NOMO-1 treated with dmso at 0.1 percent for 144 hours (cell line): ENCODE data around the gene PCGF6.
"Not testable (repeated sequence)": the region's sequence is repeated elsewhere in the genome, so short reads cannot be mapped to it uniquely, and the experiment has no call there.

Source experiments
- DNase-seq: peaks from one replicate; lab custom pipeline; 2025; ENCODE audit not compliant: unreplicated experiment; lab: John Stamatoyannopoulos, UW

Gene PCGF6, protein sequence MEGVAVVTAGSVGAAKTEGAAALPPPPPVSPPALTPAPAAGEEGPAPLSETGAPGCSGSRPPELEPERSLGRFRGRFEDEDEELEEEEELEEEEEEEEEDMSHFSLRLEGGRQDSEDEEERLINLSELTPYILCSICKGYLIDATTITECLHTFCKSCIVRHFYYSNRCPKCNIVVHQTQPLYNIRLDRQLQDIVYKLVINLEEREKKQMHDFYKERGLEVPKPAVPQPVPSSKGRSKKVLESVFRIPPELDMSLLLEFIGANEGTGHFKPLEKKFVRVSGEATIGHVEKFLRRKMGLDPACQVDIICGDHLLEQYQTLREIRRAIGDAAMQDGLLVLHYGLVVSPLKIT

DNA sequence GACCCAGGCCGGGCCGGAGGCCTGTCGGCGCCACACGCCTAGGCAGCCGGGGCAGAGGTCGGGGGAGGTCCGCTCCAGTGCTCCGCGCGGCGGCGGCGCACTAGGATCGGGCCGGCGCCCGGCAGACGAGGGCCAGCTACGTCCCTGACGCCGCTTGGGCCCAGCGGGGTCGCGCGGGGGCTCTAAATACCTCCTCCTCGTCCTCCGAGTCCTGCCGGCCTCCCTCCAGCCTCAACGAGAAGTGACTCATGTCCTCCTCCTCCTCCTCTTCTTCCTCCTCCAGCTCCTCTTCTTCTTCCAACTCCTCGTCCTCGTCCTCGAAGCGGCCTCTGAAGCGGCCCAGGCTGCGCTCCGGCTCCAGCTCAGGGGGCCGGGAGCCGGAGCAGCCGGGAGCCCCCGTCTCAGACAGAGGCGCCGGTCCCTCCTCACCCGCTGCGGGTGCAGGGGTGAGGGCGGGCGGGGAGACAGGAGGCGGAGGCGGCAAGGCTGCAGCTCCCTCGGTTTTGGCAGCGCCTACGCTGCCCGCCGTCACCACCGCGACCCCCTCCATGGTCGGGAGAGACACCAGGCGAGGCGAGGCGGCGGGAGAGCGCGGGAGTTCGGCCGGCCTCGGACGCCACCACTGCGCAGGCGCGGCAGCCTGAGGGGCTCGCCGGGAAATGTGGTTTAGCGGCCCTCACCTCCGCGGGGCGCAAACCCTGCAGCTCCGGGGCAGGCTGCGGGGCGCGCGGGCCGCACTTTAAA is at the start of gene PCGF6:
TSS of gene PCGF6 (minus strand) at position 624 of the 744 bp plus-strand sequence. CDS start at position 550, 74 bp downstream.
- peak; percentile 45 for DNase-seq

DNA sequence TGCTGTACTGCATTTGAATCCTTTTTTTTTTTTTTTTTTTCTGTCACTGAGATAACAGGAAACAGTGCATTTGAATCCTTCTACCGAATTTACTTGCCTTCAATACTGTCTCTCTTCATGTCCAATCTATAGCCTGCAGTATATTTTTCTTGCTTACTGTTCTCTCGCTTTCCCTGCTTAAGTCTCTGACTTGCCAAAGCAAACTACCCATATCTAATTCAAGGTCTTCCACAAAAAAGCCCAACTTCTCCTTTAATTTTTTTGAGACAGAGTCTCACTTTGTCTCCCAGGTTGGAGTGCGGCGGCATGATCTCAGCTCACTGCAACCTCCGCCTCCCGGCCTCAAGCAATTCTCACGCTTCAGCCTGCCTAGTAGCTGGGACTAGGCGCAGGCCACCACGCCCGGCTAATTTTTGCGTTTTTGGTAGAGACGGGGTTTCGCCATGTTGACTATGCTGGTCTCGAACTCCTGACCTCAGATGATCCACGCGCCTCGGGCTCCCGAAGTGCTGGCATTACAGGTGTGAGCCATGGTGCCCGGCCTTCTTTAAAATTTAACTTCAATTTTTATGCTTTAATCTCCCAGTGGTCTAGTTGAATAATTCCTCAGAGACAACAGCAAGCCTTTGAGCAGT is 46.4 kb upstream of the PCGF6 start:
- DNase-seq = no peak

DNA sequence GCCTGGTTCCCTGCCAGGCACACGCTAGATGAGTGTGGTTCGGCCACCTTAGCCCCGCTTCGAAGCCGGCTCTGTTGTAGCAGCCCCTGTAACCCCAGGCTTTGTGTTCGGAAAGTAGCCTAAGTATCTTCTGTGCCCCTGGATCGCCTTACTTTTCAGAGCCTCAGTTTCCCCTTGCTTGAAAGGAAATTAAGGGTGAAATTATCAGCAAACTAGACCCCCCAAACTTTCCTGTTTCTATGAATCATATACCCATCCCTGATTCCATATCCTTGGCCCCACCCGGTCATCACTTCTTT is 45.8 kb upstream of the PCGF6 start:
- DNase-seq = no peak

DNA sequence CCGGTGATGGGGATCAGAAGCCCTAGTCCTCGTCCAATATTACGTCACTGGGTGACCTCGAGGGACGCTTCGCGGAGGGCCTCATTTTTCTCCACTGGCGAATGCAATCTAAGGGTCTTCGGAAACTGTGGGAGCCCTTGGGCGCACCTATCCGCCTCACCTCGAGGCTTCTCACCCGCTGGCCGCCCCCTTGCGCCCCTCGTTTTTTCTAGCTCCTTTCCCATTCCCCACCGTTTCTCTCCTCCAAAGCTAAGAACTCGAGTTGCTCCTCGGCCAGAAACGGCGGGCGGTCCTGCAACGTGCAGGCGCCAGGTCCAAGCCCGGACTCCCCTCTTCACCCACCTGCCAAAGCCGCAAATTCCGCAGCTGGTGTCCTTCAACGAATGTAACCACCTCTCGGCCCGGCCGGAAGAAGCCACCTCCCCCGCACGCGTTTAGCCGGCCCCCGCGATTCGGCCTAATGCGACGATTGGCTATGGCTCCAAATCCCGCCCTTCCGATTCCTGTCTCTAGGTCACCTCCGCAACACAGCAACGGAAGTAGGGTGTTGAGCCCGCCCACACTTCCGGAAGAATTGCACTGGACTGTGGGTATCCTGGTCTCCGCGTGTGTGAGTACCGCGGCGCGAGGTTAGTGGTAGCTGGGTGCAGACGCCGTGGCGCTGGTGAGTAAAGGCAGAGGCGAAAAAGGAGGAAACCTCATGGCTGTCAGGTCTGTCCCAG is 45.3 kb upstream of the PCGF6 start, which contains the start of the genes ATP5MK and PDCD11:
TSS of gene ATP5MK (minus strand) at position 409 of the 722 bp plus-strand sequence. CDS start 4,018 bp downstream, outside the sequence.
TSS of gene PDCD11 (plus strand) at position 560 of the 722 bp plus-strand sequence. CDS start 1,801 bp downstream, outside the sequence.
- DNase-seq = peak; percentile 99

DNA sequence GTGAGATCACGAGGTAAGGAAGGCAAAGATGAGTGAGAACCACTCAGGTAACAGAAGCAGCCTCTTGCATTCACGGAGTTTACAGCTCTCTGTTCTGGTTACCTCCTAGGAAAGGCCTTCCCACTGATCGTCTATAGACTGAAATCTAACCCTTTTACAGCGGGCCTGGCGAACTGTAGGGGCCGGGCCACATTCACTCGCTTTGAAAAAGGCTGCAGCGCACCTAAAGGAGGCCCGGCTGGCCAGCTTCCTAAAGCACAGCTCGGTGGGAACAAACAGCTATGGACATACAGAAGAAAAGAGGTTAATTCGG is 44.8 kb upstream of the PCGF6 start:
- DNase-seq = no peak

DNA sequence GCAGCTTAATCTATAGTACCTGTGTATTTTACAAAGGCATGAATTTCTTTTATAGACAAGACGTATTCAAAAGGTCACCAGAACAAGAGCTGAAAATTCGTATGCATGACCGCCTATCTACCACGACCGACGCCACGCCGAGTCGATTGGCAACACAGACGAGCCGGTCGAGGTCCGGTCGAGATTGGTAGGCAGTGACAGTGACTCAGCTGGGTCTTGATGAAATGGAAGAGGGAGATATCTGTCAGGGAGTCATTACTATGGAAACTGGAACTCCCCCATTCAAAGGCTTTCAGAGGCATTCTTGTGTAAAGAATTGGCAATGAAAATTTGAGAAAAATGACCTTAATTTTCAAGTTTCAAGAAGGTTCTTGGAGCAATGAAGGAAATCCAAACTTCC is 43.2 kb upstream of the PCGF6 start:
- DNase-seq = no peak

DNA sequence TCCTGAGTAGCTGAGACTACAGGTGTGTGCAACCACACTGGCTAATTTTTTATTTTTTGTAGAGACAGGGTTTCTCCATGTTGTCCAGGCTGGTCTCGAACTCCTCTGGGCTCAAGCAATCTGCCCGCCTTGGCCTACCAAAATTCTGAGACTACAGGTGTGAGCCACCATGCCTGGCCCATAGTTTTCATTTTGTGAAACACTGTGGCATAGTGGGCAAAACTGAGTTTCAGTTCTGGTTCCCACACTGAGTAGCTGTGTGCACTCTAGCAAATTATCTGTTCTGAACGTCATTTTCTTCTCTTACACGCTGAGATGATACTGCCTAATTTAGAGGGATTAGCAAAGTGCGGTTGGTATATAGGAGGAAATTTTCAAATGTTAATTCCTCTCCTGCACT is 31.8 kb upstream of the PCGF6 start:
- DNase-seq = no peak

DNA sequence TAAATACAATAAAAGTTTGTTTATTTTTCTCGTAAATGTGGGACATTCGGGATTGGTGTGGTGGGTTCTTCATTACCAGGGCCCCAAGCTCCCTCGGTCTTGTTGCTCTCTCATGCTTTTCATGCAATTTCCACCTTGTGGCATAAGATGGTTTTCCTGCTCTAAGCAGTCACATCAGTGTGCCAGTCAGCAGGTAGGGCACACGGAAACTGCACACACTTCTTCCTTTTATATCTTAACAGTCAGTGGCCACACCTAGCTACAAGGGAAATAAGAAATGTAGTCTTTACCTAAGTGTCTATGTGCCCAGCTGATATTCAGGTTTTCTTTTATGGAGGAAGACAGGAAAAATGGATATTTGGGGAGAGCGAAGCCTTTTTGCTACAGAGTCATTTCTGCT is 23.3 kb upstream of the PCGF6 start:
- DNase-seq = no peak

DNA sequence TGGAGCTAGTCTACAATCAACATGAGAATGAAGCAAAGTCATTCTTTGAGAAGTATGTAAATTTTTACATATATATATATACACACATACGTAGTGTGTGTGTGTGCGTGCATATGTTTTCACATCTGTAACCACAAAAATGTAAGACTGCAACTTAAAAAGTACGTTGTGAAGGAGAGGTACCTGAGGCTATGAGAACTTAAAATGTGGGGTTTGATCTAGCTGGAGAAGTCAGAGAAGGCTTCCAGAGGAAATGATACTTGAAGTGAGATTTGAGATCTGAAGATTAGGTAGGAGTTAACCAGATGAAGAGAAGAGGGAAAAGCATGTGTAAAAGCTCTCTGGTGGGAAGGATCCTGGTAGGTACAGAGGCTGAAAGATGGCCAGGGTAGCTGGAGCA is 22.6 kb upstream of the PCGF6 start:
- no peak for DNase-seq

DNA sequence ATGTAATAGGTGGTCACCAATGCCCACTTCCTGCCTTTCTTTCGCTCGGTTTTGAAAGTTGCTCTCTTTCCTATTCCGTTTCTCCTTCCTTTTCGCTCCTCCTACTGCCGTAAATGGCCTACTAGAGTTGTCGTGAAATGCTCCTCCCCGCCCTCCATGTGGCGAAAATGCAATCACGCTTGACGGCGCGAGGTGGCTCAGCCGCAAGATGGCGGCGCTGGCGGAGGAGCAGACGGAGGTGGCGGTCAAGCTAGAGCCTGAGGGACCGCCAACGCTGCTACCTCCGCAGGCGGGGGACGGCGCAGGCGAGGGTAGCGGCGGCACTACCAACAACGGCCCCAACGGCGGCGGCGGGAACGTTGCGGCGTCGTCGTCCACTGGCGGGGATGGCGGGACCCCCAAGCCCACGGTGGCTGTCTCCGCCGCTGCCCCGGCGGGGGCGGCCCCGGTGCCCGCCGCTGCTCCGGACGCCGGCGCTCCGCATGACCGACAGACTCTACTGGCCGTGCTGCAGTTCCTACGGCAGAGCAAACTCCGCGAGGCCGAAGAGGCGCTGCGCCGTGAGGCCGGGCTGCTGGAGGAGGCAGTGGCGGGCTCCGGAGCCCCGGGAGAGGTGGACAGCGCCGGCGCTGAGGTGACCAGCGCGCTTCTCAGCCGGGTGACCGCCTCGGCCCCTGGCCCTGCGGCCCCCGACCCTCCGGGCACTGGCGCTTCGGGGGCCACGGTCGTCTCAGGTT is 17.0 kb upstream of the PCGF6 start, which contains the start of gene TAF5:
TSS of gene TAF5 (plus strand) at position 195 of the 737 bp plus-strand sequence. CDS start at position 209, 14 bp downstream.
- DNase-seq = peak; percentile 99

DNA sequence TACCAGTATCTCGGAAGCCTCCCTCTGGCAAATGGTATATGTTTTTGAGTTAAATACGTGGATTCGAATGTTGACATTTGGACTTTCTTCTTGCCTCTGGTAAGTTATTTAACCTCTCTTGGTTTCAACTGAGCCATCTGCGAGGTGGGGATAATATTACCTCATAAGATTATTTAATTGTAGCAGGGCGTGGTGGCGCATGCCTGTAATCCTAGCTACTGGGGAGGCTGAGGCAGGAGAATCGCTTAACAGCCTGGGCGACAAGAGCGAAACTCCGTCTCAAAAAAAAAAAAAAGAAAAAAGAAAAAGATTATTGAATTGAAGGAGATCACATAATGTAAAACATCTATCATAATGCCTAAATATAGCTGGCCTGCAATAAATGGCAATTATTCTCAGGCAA is 16.4 kb upstream of the PCGF6 start:
- no peak for DNase-seq

DNA sequence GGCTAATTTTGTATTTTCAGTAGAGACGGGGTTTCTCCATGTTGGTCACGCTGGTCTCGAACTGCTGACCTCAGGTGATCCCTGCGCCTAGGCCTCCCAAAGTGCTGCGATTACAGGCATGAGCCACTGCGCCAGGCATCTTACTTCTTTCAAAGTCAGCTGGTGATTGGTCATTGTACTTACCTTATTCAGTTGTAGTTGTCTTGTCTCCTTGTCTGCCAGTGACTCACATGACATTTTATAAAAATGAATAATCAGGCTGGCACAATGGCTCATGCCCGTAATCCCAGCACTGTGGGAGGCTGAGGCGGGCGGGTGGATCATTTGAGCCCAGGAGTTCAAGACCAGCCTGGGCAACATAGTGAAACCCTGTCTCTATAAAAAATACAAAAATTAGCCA is 9.9 kb upstream of the PCGF6 start:
- not testable (repeated sequence) for DNase-seq

DNA sequence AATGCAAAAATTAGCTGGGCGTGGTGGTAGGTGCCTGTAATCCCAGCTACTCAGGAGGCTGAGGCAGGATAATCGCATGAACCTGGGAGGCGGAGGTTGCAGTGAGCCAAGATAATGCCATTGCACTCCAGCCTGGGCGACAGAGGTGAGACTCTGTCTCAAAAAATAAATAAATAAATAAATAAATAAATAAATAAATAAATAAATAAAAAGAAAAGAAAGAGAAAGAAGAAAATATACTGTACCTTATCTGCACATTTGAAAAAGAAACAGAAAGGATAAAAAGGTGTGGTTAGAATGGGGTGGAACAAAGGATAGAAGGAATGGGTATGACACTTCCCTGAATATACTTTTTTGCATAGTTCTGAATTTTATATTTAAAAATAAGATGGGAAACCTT is 8.6 kb upstream of the PCGF6 start:
- not testable (repeated sequence) for DNase-seq

DNA sequence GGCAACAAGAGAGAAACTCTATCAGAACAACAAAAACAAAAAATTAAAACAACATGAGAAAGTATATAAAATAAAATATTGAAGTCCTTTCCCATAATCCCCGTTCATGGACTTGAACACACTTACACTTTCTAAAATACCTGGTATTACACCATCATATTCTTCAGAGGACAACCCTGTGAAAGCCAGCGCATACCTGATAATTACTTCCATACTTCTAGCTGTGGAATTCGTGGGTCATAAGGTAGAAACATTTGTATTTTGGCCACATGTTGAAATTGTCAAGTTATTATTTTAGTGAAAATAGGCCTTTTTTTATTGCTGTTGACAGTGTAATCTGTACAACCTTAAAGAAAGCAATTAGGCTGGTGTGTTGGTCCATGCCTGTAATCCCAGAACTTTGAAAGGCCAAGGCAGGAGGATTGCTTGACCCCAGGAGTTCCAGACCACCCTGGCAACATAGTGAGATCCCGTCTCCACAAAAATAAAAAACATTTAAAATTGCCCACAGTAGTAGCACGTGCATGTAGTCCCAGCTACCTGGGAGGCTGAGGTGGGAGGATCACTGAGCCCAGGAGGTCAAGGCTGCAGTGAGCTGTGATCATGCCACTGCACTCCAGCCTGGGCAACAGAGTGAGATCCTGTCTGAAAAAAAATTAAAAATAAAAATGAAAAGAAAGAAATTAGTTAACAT is 5.1 kb upstream of the PCGF6 start:
- no peak for DNase-seq

DNA sequence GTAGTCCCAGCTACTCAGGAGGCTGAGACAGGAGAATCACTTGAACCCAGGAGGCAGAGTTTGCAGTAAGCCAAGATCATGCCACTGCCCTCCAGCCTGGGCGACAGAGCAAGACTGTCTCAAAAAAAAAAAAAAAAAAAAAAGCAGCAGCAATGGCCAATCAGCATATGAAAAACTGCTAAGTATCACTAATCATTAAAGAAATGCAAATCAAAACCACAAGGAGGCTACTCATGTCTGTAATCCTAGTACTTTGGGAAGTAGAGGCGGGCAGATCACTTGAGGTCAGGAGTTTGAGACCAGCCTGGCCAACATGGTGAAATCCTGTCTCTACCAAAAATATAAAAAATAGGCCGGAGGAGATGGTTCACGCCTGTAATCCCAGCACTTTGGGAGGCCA is 3.6 kb upstream of the PCGF6 start:
- not testable (repeated sequence) for DNase-seq

DNA sequence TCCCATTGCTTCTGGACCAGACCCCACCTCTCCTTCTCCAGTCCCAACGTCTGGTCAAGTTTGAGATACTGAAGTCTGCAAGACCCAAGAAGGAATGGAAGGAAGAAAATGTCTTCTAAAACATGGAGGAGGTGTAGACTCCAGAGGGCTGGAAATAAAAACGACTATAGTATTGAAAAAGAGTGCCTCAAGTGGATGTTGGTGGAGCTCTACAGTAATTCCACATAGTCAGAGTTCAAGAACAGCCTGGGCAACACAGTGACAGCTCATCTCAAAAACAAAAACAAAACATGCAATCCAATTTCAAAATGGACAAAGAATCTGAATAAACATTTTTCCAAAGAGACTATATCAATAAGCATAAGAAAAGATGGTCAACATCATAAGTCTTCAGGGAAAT is 2.3 kb upstream of the PCGF6 start:
- no peak for DNase-seq

DNA sequence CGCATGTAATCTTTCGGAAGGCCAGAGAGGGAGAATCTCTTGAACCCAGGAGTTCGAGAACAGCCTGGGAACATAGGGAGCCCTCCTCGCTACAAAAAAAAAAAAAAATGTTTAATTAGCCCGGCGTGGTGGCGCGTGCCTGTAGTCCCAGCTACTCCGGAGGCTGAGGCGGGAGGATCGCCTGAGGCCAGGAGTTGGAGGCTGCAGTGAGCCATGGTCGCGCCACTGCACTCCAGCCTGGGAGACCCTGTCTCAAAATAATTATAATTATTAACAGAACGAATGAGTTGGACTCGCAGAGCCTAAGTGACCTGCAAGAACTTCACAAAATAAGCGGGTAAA is 794 bp downstream of the PCGF6 start:
- no peak for DNase-seq

DNA sequence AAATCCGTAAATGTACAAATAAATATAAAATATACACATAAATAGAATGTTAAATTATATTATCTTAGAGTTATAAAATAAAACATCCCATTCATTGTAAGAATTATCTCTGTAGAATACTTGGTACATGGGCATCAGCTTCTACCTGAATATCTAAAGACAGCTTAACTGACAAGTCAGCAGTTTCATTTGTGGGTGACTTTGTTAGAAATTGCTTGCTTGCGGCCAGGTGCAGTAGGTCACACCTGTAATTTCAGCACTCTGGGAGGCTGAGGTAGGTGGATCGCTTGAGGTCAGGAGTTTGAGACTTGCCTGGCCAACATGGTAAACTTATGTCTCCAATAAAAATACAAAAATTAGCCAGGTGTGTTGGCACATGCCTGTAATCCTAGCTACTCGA is 14.6 kb downstream of the PCGF6 start:
- no peak for DNase-seq

DNA sequence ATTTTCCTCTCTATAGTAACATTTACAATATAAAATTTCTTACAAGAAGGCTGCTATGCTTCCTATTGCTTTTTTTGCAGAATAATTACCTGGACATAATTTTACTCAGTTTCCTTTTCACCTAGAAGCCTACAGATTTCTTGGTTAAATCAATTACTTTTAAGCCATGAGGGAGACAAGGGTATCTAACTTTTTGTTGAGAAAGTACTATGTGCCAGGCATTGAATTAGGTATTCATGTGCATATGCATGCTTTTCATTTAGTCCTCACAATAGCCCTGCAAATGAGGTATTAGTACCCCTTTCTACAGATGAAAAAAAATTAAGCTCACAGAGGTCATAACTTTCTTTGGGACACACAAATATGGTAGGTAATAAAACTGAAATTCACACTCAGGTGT is 16.4 kb downstream of the PCGF6 start:
- DNase-seq = no peak

DNA sequence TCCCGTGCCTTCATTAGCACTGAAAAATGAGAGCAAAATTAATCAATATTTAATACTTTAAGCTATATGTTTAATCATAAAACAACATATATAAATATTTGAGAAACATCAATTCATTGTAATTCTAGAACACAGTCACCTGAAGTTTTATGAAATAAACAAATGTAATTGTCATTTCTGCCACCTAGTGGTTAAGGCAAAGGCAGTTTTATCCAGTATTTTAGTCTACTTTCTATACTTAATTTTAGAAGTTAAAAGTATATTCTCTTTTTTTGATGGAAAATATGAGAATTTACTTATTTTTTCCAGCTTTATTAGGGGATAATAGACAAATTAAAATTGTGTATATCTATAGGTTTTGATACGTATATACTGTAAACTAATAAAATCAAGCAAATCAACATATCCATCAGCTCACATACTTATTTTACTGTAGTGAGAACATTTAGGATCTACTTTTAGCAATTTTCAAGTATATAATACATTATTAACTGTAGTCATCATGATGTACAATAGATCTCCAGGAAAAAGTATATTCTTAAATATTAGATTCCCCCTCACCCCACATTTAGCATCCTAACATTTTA is 16.9 kb downstream of the PCGF6 start:
- peak; percentile 2 for DNase-seq
